K562 (cell line): ENCODE data around the gene GALNT16.

Experiments used
- POLR2AphosphoS2 ChIP-seq: IDR thresholded peaks from 2 replicates; pipeline ENCODE4 v1.6.1; 2012; ENCODE audit warnings: low read length, improper control_type of control experiment
- POLR2AphosphoS5 ChIP-seq: IDR thresholded peaks from 2 replicates; pipeline ENCODE4 v1.6.1; 2011; ENCODE audit warnings: mild to moderate bottlenecking, low read depth, low read length, moderate library complexity; ENCODE audit not compliant: control insufficient read depth, insufficient read depth
- ZNF274 ChIP-seq: IDR thresholded peaks from 2 replicates; pipeline ENCODE4 v1.6.1; 2011; ENCODE audit warnings: low read depth, mild to moderate bottlenecking, low read length, moderate library complexity, borderline replicate concordance
- ZNF707 ChIP-seq: fragments of 250-450 bp; sonication (Bioruptor Pico); conservative IDR thresholded peaks from 2 replicates; pipeline ENCODE4 v1.8.0; 2022; ENCODE audit warnings: inconsistent platforms, mild to moderate bottlenecking, moderate library complexity

GRCh38 chr14:69351911-69352310 lies 92.0 kb downstream of the GALNT16 start:
- TF ChIP-seq ZNF707 (CRISPR knock-in tag) (no peak), POLR2AphosphoS5 (no peak), POLR2AphosphoS2 (no peak), ZNF274 (no peak)
